ENCODE data around the gene IL17C. TPM values are rescaled to one million over a fixed set of nuclear protein-coding genes. Genes with fewer than 3 reads are reported as not detected.

IL17C gene
- total RNA-seq, 1 experiment from 2014 or later, result not detected

- DNase-seq (ENCODE audit: extremely low read depth, low read depth), result no peak
Measured at GRCh38 chr16:88624977-88625576, 13.3 kb upstream of the IL17C start.

GRCh38 chr16:88626646-88627045 is 11.7 kb upstream of the IL17C start:
- no peak for DNase-seq (ENCODE audit: extremely low read depth, low read depth)

GRCh38 chr16:88627531-88628411 is 10.6 kb upstream of the IL17C start:
- DNase-seq (ENCODE audit: extremely low read depth, low read depth), result no peak

- DNase-seq (ENCODE audit: extremely low read depth, low read depth), result no peak
Measured at GRCh38 chr16:88628512-88628974, 9.8 kb upstream of the IL17C start.

GRCh38 chr16:88629835-88630234 is 8.5 kb upstream of the IL17C start:
- no peak for DNase-seq (ENCODE audit: extremely low read depth, low read depth)

- no peak for DNase-seq (ENCODE audit: extremely low read depth, low read depth)
Measured at GRCh38 chr16:88630433-88630832, 7.9 kb upstream of the IL17C start.

GRCh38 chr16:88630941-88631340 is 7.4 kb upstream of the IL17C start:
- DNase-seq (ENCODE audit: extremely low read depth, low read depth), result no peak

- no peak for DNase-seq (ENCODE audit: extremely low read depth, low read depth)
Measured at GRCh38 chr16:88631384-88631783, 7.0 kb upstream of the IL17C start.

- no peak for DNase-seq (ENCODE audit: extremely low read depth, low read depth)
Measured at GRCh38 chr16:88631920-88632586, 6.3 kb upstream of the IL17C start.

GRCh38 chr16:88632587-88632930 is 5.8 kb upstream of the IL17C start:
- DNase-seq (ENCODE audit: extremely low read depth, low read depth), result no peak

- no peak for DNase-seq (ENCODE audit: extremely low read depth, low read depth)
Measured at GRCh38 chr16:88633684-88634140, 4.7 kb upstream of the IL17C start.

- DNase-seq (ENCODE audit: extremely low read depth, low read depth), result no peak
Measured at GRCh38 chr16:88634141-88634993, 4.0 kb upstream of the IL17C start.

GRCh38 chr16:88634994-88635670 is 3.2 kb upstream of the IL17C start:
- DNase-seq (ENCODE audit: extremely low read depth, low read depth), result no peak

GRCh38 chr16:88635671-88636319 is 2.6 kb upstream of the IL17C start:
- no peak for DNase-seq (ENCODE audit: extremely low read depth, low read depth)

- DNase-seq (ENCODE audit: extremely low read depth, low read depth), result no peak
Measured at GRCh38 chr16:88636488-88637265, 1.7 kb upstream of the IL17C start.

- no peak for DNase-seq (ENCODE audit: extremely low read depth, low read depth)
Measured at GRCh38 chr16:88639231-88640038, 1.1 kb downstream of the IL17C start.

GRCh38 chr16:88640039-88640495 is 1.7 kb downstream of the IL17C start:
- DNase-seq (ENCODE audit: extremely low read depth, low read depth), result no peak
